ENCODE measurements around the gene RAP2B.

The RAP2B gene

GRCh38 chr3:153161138-153161713 is 800 bp upstream of the RAP2B start:
- H3K9me3 ChIP-seq (ENCODE audit: insufficient read depth, low read depth, low read length), result no peaks in the 10 kb centered on the region
- no peaks in the 10 kb centered on the region for H3K36me3 ChIP-seq (ENCODE audit: insufficient read depth, low read length)
- peak overlapping the region; percentile 98 for H3K9ac ChIP-seq (ENCODE audit: low read depth, low read length, poor library complexity, severe bottlenecking)
- peaks cover 41% of the 10 kb centered on the region for H3K79me2 ChIP-seq (ENCODE audit: insufficient read depth, low read length)
- H4K20me1 ChIP-seq (ENCODE audit: insufficient read depth, low read length, poor library complexity, severe bottlenecking), result peaks cover 29% of the 10 kb centered on the region
- no peak for TF ChIP-seq EZH2phosphoT487 (IDR thresholded peaks at IDR 0.05; ENCODE audit: borderline replicate concordance)
- TF ChIP-seq CTCF (conservative IDR thresholded peaks at IDR 0.05; ENCODE audit: low read length), result no peak
- peak overlapping the region; percentile 86 for H2AFZ ChIP-seq (ENCODE audit: low read length)
- peak overlapping the region; percentile 81 for H3K4me2 ChIP-seq (ENCODE audit: low read depth, low read length, poor library complexity, severe bottlenecking)
- no peaks in the 10 kb centered on the region for H3K27me3 ChIP-seq (ENCODE audit: insufficient read depth, low read length, poor library complexity, severe bottlenecking)
- no peaks in the 10 kb centered on the region for H3K9me2 ChIP-seq (replicated peaks; ENCODE audit: low read depth, low read length)
- H3F3A ChIP-seq (ENCODE audit: low read depth), result peaks cover 2% of the 10 kb centered on the region; the same call in 1 of the 2 replicates
- H3K4me3 ChIP-seq (ENCODE audit: low read length, poor library complexity, severe bottlenecking), result peak overlapping the region; percentile 92
- H3K4me1 ChIP-seq (ENCODE audit: insufficient read depth, low read length, poor library complexity, severe bottlenecking), result peaks cover 25% of the 10 kb centered on the region

GRCh38 chr3:153162513-153163392 is 727 bp downstream of the RAP2B start:
- Histone ChIP-seq H3K79me2 (ENCODE audit: insufficient read depth, low read length) (peaks cover 55% of the 10 kb centered on the region), H3K36me3 (ENCODE audit: insufficient read depth, low read length) (no peaks in the 10 kb centered on the region), H4K20me1 (ENCODE audit: insufficient read depth, low read length, poor library complexity, severe bottlenecking) (peaks cover 44% of the 10 kb centered on the region), H3K9me2 (replicated peaks; ENCODE audit: low read depth, low read length) (no peaks in the 10 kb centered on the region), H3K4me1 (ENCODE audit: insufficient read depth, low read length, poor library complexity, severe bottlenecking) (peaks cover 40% of the 10 kb centered on the region), H2AFZ (ENCODE audit: low read length) (no peak overlapping the region), H3K9me3 (ENCODE audit: insufficient read depth, low read depth, low read length) (no peaks in the 10 kb centered on the region), H3K27me3 (ENCODE audit: insufficient read depth, low read length, poor library complexity, severe bottlenecking) (no peaks in the 10 kb centered on the region), H3K4me3 (ENCODE audit: low read length, poor library complexity, severe bottlenecking) (peak overlapping the region; percentile 92), H3F3A (ENCODE audit: low read depth) (peaks cover 6% of the 10 kb centered on the region; the same call in 1 of the 2 replicates), H3K9ac (ENCODE audit: low read depth, low read length, poor library complexity, severe bottlenecking) (peak overlapping the region; percentile 98), H3K4me2 (ENCODE audit: low read depth, low read length, poor library complexity, severe bottlenecking) (peak overlapping the region; percentile 84)
- TF ChIP-seq EZH2phosphoT487 (IDR thresholded peaks at IDR 0.05; ENCODE audit: borderline replicate concordance) (no peak), CTCF (conservative IDR thresholded peaks at IDR 0.05; ENCODE audit: low read length) (no peak)

- TF ChIP-seq CTCF (conservative IDR thresholded peaks at IDR 0.05; ENCODE audit: low read length), result 0 out of 2 replicates have a peak, but pooled peaks have one; percentile 15
- TF ChIP-seq EZH2phosphoT487 (IDR thresholded peaks at IDR 0.05; ENCODE audit: borderline replicate concordance), result no peak
- peaks cover 44% of the 10 kb centered on the region for H3K4me1 ChIP-seq (ENCODE audit: insufficient read depth, low read length, poor library complexity, severe bottlenecking)
- H3K4me2 ChIP-seq (ENCODE audit: low read depth, low read length, poor library complexity, severe bottlenecking), result peak overlapping the region; percentile 84
- H3K36me3 ChIP-seq (ENCODE audit: insufficient read depth, low read length), result no peaks in the 10 kb centered on the region
- peak overlapping the region; percentile 98 for H3K9ac ChIP-seq (ENCODE audit: low read depth, low read length, poor library complexity, severe bottlenecking)
- peaks cover 6% of the 10 kb centered on the region; the same call in 1 of the 2 replicates for H3F3A ChIP-seq (ENCODE audit: low read depth)
- H3K27me3 ChIP-seq (ENCODE audit: insufficient read depth, low read length, poor library complexity, severe bottlenecking), result no peaks in the 10 kb centered on the region
- H3K79me2 ChIP-seq (ENCODE audit: insufficient read depth, low read length), result peaks cover 61% of the 10 kb centered on the region
- H3K4me3 ChIP-seq (ENCODE audit: low read length, poor library complexity, severe bottlenecking), result peak overlapping the region; percentile 92
- peaks cover 49% of the 10 kb centered on the region for H4K20me1 ChIP-seq (ENCODE audit: insufficient read depth, low read length, poor library complexity, severe bottlenecking)
- no peaks in the 10 kb centered on the region for H3K9me2 ChIP-seq (replicated peaks; ENCODE audit: low read depth, low read length)
- no peak overlapping the region for H2AFZ ChIP-seq (ENCODE audit: low read length)
- H3K9me3 ChIP-seq (ENCODE audit: insufficient read depth, low read depth, low read length), result no peaks in the 10 kb centered on the region
Observed at GRCh38 chr3:153163393-153163724, 1.3 kb downstream of the RAP2B start.

All from Loucy (cell line).